Stimulated activated CD4-positive, alpha-beta T cell treated with anti-CD3 and anti-CD28 coated beads, Interleukin-1b, Interleukin-23, amount 100 ng/mL, for 24 hours (primary cell): ENCODE data around the gene TNNT1.
"Not testable (repeated sequence)": the region's sequence is repeated elsewhere in the genome, so short reads cannot be mapped to it uniquely, and the experiment has no call there.

ENCODE experiments used
- DNase-seq, 4 experiments: peaks; one replicate each; pipeline ENCODE4 v3.0.0-alpha.2; 2020; ENCODE audit warnings: low read depth in 4 of 4, low spot score in 1 of 4

The TNNT1 gene

GRCh38 chr19:55112777-55113569 lies 36.0 kb downstream of the TNNT1 start:
- no peak for DNase-seq

GRCh38 chr19:55112246-55112776 lies 36.7 kb downstream of the TNNT1 start:
- no peak for DNase-seq

GRCh38 chr19:55111238-55111831 lies 37.7 kb downstream of the TNNT1 start:
- no peak for DNase-seq

DNA sequence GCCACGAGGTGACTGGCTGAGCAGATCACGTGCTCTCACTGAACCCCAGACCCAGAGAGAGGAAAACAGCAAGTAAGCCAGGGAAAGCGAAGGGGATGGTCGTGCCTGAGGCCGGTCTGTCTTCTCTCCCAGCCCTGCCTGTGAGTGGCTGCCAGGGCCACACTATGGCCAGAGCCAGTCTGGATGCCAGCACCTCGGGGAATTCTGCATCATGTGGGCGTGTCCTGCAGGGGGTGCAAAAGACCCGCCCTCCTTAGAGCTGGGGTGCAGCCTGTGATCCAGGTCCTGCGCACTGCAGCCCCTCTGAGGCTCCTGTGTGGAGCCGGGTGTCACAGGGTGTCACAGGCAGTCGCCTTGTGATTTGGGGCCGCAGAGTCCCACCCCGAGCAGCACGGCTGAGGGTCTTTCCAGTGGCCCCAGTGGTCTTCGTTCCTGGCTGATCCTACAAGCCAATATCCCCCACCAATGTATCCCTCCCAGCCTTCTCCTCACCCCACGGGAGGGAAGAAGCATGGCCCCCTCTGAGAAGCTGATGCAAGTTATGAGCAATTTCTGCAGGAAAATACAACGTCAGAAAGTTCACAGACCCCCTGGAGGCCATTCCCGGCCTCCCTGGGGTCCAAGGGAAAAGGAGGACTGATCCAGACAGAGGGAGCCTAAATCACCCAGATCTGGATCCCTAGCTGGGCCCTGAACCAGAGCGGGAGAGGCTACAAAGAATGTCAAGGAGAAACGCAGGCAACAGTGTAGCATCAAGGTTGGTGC lies 39.3 kb downstream of the TNNT1 start:
- no peak for DNase-seq

GRCh38 chr19:55107252-55107651 lies 41.8 kb downstream of the TNNT1 start:
- not testable (repeated sequence) for DNase-seq

DNA sequence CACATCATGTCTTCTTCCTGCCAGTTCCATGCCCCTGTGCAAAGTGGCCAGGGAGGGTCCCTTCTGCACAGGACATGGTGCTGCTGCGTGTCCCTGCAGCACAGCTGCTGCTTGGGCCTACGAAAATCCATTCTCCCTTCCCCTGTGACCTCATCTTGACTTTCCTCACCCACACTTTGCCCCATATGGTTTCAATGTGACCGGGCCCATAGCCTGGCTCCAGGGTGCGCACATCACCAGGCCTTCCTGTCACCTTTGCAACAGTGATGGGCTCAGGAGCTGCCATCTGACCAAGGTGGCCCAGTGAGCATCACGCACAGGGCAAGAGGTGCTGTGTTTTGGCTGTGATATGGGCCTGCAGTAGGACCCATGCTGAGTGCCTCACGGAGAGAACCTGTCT lies 42.4 kb downstream of the TNNT1 start:
- no peak for DNase-seq

GRCh38 chr19:55105237-55105636 lies 43.8 kb downstream of the TNNT1 start:
- DNase-seq, result no peak

DNA sequence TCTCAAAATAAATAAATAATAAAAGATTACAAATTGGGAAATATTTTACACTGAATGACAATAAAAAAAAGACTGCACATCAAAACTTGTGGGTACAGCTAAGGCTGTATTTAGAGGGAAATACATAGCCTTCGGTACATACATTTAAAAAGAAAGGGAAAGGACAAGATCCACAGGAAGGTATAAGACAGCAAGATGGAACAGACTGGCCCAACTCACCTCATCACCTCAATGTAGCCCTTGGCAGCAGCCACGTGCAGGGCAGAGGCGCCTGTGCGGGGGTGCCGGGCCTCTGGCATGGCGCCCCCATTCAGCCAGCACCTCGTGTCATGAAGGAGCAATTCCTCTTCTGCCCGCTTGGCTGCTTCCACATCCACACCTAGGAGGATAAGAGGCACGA lies 45.8 kb downstream of the TNNT1 start:
- DNase-seq, result no peak

- no peak for DNase-seq
These were observed 47.7 kb downstream of the TNNT1 start for GRCh38 chr19:55101261-55101660.

GRCh38 chr19:55099557-55100506 lies 49.2 kb downstream of the TNNT1 start:
- no peak for DNase-seq

DNA sequence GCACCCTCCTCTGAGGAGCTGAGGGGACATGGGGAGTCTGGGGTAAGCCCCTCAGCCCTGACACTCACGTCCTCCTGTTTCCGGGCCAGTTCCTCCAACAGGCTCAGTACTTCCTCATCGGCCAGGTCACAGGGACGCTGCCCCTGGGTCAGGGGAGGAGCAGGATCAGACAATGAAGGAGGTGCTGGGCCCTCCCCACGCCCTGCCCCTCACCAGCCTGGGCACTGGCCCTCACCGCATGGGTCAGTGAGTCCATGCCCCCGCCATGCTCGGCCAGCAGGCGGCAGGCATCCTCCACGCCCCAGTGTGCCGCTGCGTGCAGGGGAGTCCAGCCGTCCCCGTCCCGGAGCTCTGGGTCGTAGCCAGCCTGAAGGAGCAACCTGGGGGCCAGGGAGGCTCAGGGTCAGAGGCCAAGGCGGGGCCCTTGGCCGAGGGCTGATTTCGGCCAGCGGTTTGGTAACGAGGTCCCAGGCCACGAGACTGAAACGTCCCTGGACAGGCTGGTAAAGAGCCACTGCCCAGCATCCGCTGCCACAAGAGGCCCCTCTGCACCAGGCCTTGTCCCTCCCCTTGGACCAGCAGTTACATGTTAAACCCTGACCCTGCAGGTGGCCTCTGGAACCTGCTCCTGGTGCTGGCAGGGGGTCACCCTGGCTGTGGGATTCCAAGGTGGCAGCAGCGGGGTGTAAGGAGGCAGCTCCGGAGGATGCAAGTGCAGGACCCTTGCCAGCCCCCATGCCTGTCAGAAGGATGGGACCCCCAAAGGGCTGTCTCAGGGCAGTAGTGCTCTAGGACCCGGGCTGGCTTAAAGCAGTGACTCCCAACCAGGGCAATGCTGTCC lies 50.1 kb downstream of the TNNT1 start:
- DNase-seq, result no peak

DNA sequence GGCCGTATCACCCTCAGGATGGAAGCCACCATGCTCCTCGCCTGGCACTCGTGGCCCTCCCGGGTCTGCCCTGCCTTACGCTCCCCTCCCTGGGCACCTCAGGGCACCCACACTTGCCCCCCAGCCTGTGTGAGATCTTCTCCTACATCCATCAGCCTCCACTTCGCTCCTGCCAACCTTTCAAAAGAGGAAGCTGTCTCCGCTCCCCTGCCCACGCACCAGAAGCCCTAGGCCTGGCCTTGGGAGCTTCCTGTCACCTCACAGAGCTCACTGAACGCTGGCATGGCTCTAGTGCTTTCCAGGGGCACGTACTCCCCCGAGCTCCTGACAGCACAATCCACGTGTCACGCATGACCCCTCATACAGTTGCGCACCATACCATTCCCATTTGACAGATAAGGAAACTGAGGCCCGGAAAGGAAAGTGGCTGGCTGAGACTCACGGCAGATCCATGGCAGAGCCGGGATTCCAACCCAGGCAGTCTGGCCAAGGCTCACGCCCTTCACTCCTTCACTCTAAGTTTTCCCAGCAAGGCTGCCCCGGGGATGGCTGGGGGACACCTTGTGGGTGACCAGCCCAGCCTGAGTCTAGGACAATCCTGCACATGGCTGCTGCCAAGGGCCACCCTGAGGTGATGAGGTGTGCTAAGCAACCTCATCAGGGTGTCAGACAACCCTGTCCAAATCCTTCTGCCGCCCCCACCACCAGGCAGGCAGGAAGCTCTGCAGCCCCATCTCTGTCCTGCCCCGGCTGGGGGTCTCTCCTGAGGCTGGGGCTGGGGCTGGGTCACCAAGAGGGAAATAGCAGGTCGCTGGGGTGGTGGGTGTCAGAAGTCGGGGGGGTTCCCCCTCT lies 50.9 kb downstream of the TNNT1 start:
- no peak for DNase-seq

DNA sequence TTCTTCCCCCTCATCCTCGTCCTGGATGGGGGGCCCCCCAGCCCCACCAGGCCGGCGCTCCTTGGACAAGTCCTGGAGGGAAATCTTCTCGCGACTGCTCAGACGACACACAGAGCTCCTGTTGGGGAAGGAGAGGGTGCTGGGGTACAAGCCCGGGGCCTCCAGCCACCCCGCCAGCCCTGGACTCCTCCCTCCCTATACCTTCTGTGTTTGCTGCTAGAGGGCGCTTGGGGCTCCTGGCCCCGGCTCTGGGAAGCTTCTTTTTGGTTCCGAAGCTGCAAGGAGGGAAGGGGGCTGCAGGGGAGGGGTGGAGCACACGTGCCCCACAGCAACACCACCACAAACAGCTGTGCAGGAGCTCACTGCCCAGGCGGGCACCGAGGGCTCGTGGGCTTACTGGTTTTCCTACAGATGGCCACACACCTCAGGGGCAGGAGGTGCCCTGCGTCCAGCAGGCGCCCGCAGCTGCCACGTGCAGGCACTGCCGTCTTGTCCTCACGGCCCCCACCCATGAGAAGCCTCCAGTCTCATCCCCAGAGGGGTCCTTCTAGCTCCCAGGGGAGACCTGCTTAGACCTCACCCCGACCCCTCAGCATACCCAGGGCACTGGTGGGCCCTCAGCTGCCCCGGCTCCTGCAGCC lies 52.8 kb downstream of the TNNT1 start:
- no peak for DNase-seq

DNA sequence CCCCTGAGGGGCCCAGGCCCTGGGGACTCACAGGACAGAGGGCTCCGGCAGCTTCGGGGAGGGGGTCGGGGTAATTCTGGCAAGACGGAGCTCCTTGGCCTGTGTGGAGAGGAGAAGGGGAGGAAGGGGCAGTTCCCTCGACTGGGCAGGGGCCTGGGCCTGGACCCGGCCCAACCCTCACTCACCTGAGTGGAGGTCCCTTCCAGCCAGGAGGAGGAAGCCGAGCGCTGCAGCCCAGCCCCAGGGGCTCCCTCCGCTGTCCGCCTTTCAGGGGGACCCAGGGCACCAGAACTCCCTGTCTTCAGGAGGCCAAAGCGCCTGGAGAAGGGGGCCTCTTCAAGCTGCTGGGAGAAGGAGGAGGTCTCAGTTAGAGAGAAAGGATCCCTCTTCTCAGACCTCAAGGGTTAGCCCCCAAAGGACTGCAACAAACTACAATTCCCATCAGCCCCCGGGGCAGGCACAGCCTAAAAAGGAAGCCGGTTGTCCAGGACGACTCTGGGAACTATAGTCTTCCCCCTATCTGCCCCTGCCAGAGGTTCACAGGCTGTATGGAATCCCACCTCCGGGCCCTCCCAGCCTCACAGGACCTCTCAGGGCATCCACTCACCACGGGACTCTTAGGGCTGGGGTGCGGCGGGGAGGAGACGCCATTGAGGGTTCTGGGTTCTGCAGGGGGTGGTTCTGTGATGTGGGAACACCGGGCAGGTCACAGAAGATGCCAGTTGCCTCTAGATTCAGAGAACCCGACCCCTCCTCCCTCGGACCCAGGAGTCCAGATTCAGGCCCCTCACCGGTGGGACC lies 53.5 kb downstream of the TNNT1 start:
- no peak for DNase-seq

- DNase-seq, result no peak
These were observed 54.3 kb downstream of the TNNT1 start for GRCh38 chr19:55094456-55095259.

- no peak for DNase-seq
These were observed 56.3 kb downstream of the TNNT1 start for GRCh38 chr19:55092423-55093318.
